ENCODE results near the gene ATP8B4. TPM values are rescaled to one million over a fixed set of nuclear protein-coding genes. Genes with fewer than 3 reads are reported as not detected.

Gene ATP8B4
- total and polyA plus RNA-seq, 2 of the 8 experiments (the other 6 are each of a cell fraction or from before 2014, with no cell fraction given): 0.17 to 0.24 TPM

GRCh38 chr15:50055750-50056157 lies 63.3 kb downstream of the ATP8B4 start (continued):
- no peak for TF ChIP-seq CTCF (IDR thresholded peaks at IDR 0.05; ENCODE audit: control extremely low read depth in 1 of 3, insufficient read depth in 1 of 3, low read depth in 1 of 3, low read length in 3 of 3)
- TF ChIP-seq GTF2F1 (IDR thresholded peaks at IDR 0.05; ENCODE audit: borderline replicate concordance, low read depth, low read length): no peak
- TF ChIP-seq CHD1 (IDR thresholded peaks at IDR 0.05; ENCODE audit: low read depth, low read length): no peak
- TF ChIP-seq SIX5 (IDR thresholded peaks at IDR 0.05; ENCODE audit: low read depth, low read length): no peak
- TF ChIP-seq POU5F1 (IDR thresholded peaks at IDR 0.05; ENCODE audit: low read depth, low read length): no peak
- TF ChIP-seq KDM1A (IDR thresholded peaks at IDR 0.05; ENCODE audit: borderline replicate concordance, low read length): no peak
- TF ChIP-seq TCF12 (IDR thresholded peaks at IDR 0.05; ENCODE audit: low read depth, low read length): no peak
